GM11168 (cell line): ENCODE results near the gene C2.
"Not testable (repeated sequence)": the region's sequence is repeated elsewhere in the genome, so short reads cannot be mapped to it uniquely, and the experiment has no call there.

Experiments used
- in situ Hi-C: fragments of 300-500 bp; cut with MboI; formaldehyde crosslinking; loops from one replicate; pipeline ENCODE4 v1.12.0; 2022; ENCODE audit warnings: low sequenced_read_pairs; ENCODE audit not compliant: unreplicated experiment

C2 gene

GRCh38 chr6:31898383-31899011, 29.0 kb upstream of the C2 start:
- in situ Hi-C loops = no loop called here

- in situ Hi-C loops = no loop called here
Observed at GRCh38 chr6:31899215-31899614, 28.3 kb upstream of the C2 start.

- in situ Hi-C loops = no loop called here
Observed at GRCh38 chr6:31899882-31900722, 27.4 kb upstream of the C2 start.

- in situ Hi-C loops = no loop called here
Observed at GRCh38 chr6:31900917-31901414, 26.6 kb upstream of the C2 start.

- in situ Hi-C loops = no loop called here
Observed at GRCh38 chr6:31901415-31901952, 26.0 kb upstream of the C2 start.

GRCh38 chr6:31901953-31902643, 25.4 kb upstream of the C2 start, which contains the start of gene ZBTB12:
TSS of gene ZBTB12 (minus strand) at chr6:31902086. CDS start at chr6:31901305, 781 bp downstream.
- in situ Hi-C loops = no loop called here

GRCh38 chr6:31903957-31904356, 23.6 kb upstream of the C2 start:
- in situ Hi-C loops = no loop called here

- in situ Hi-C loops = no loop called here
Observed at GRCh38 chr6:31905041-31905440, 22.5 kb upstream of the C2 start.

GRCh38 chr6:31906122-31906521, 21.4 kb upstream of the C2 start:
- in situ Hi-C loops = no loop called here

GRCh38 chr6:31906727-31907126, 20.8 kb upstream of the C2 start:
- in situ Hi-C loops = not testable (repeated sequence)

GRCh38 chr6:31907158-31907813, 20.2 kb upstream of the C2 start:
- in situ Hi-C loops = no loop called here

- in situ Hi-C loops = not testable (repeated sequence)
Observed at GRCh38 chr6:31908255-31908654, 19.3 kb upstream of the C2 start.

GRCh38 chr6:31908791-31909190, 18.7 kb upstream of the C2 start:
- in situ Hi-C loops = no loop called here

- in situ Hi-C loops = not testable (repeated sequence)
Observed at GRCh38 chr6:31909298-31909697, 18.2 kb upstream of the C2 start.

- in situ Hi-C loops = no loop called here
Observed at GRCh38 chr6:31911826-31912585, 15.5 kb upstream of the C2 start.

- in situ Hi-C loops = no loop called here
Observed at GRCh38 chr6:31915351-31915750, 12.2 kb upstream of the C2 start.

- in situ Hi-C loops = no loop called here
Observed at GRCh38 chr6:31915756-31916155, 11.8 kb upstream of the C2 start.

GRCh38 chr6:31918069-31918720, 9.3 kb upstream of the C2 start:
- in situ Hi-C loops = no loop called here
